ENCODE data around the gene TBX15.

DNA sequence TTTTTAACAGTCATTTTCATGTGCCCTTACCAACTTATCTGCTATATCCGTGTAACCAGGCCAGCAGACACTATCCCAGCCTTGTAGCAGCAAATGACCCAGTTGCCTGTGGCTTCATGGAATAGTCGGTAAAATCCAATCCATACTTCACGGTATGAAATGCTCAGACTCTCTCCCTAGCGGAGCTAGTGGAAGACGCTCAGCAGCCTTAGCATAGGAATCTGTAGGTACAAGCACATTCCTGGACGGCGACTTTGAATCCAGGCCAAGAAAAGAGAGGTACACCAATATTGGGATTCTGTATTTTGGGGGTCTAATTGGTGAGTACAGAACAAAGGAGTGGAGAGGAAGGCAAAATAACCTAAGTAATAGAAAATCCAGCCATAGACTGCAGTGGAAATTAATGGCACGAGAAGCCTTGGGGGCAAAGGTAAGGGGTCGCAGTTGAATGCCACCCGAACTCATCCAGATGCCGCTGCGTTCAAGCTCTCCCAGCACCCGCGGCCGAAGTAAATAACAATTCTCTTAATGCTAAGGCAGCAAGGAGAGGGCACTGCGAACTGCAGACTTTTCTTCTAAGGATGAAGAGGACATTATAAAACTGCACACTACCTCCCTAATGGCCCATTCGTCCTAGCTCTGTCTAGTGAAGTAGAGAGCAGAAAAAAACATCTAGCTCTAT, 17.7 kb upstream of the TBX15 start:
- TF ChIP-seq CTCF (IDR thresholded peaks at IDR 0.05) (no peak), POLR2A (IDR thresholded peaks at IDR 0.05) (no peak)

Measured in thyroid gland (tissue), 4 donors.